HG03095 (cell line): Measurements from ENCODE around the gene ADI1.

Experiments
- ATAC-seq: cut with Tn5 transposase; IDR thresholded peaks from one replicate; pipeline ENCODE4 v1.9.1; 2021; ENCODE audit warnings: moderate library complexity; ENCODE audit not compliant: unreplicated experiment

The ADI1 gene

GRCh38 chr2:3481736-3482362, 37.5 kb downstream of the ADI1 start:
- no peak for ATAC-seq

DNA sequence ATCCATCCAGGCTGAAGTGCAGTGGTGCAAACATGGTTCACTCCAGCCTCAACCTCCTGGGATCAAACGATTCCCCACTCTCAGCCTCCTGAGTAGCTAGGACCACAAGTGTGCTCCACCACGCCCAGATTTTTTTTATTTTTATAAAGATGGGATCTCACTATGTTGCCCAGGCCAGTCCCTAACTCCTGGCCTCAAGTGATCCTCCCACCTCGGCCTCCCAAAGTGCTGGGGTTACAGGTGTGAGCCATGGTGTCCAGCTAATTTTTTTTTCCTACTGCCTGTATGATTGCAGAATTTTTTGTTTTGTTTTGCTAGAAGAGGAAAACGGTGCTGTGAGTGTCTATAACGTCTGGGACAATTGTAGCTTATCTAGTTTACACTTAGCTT, 38.3 kb downstream of the ADI1 start:
- ATAC-seq: no peak

DNA sequence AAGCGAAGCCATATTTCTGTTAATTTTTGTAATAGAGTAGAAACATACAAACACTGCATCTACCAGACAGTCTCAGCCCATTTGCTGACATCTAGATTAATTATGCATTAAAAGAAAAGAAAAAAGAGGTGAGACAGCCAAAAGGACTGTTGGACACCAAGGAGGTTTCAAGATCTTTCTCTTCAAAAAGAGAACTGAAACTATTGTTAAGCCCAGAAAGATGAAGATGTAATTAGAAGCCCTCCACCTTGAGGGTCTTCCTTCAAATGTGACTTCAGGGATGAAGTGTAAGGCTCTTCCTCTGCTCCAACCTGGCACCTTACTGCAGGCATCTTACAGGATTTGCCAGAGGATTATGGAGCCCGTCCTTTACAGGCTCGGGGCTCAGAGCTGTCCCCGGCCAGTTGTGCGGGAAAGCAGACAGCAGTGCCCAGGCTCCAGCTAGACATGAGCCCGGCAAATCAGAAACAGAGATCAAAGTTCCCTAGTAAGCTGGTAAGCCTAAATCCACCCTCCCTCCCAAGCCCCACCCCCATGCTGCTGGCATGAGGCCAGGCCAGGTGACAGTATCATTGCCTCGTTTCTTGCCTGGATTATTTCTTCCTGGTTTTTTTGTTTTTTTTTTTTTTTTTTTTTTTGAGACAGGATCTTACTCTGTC, 38.9 kb downstream of the ADI1 start:
- no peak for ATAC-seq

- no peak for ATAC-seq
Measured at GRCh38 chr2:3479430-3480320, 39.7 kb downstream of the ADI1 start.

DNA sequence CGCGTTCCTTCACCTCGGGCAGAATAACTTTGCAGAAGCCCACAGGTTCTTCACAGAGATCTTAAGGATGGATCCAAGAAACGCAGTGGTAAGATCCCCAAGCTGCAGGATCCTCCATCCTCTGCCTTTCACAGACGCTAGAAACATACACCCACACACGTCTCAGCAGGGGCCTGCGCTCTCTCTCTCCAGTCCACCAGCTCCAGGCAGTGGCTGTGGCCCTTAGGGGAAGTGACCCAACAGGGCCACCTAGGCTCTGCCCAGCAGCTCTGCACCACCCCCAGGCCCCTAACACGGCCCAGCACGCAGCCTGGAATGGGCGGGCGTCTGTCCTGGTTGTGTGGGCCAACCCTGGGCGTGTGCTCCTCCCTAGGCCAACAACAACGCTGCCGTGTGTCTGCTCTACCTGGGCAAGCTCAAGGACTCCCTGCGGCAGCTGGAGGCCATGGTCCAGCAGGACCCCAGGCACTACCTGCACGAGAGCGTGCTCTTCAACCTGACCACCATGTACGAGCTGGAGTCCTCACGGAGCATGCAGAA, 40.4 kb downstream of the ADI1 start:
- no peak for ATAC-seq

DNA sequence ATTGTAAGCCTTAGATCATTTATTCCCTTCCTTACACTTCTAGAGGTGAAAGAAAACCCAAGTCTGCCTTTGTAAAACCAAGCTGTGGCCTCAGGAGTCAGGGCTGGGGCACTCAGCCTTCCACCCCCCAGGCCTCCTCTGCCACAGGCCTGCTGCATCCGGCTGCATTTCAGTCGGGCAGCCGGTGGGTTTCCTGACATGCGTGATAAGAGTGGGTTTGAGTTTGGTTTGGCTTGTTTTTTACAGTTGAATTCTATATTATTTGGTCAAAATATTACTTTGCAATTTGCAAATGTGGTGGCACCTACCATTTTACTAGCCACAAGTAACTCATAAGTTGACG, 42.4 kb downstream of the ADI1 start:
- ATAC-seq: no peak

GRCh38 chr2:3476321-3476984, 42.9 kb downstream of the ADI1 start:
- no peak for ATAC-seq

DNA sequence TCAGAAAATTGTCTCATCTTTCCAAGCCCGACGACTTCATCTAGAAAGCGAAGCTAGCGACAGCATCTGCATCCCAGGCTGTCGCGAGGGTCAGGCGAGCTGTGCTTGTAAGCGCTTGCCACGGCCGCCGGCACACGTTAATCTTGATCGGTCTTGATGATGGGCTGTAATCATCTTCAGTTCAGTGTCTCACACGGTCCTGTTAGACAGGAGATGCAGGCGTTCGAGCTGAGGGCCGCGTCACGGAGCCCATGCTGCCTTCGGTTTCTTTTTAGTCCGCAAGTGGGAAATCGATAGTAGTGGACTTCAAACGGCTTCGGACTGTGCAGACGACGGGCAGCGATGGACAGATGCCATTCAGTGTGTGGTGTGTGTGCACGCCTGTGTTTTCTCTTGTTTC, 43.6 kb downstream of the ADI1 start:
- ATAC-seq: no peak

- no peak for ATAC-seq
Measured at GRCh38 chr2:3472966-3473365, 46.4 kb downstream of the ADI1 start.

- no peak for ATAC-seq
Measured at GRCh38 chr2:3472296-3472695, 47.0 kb downstream of the ADI1 start.

DNA sequence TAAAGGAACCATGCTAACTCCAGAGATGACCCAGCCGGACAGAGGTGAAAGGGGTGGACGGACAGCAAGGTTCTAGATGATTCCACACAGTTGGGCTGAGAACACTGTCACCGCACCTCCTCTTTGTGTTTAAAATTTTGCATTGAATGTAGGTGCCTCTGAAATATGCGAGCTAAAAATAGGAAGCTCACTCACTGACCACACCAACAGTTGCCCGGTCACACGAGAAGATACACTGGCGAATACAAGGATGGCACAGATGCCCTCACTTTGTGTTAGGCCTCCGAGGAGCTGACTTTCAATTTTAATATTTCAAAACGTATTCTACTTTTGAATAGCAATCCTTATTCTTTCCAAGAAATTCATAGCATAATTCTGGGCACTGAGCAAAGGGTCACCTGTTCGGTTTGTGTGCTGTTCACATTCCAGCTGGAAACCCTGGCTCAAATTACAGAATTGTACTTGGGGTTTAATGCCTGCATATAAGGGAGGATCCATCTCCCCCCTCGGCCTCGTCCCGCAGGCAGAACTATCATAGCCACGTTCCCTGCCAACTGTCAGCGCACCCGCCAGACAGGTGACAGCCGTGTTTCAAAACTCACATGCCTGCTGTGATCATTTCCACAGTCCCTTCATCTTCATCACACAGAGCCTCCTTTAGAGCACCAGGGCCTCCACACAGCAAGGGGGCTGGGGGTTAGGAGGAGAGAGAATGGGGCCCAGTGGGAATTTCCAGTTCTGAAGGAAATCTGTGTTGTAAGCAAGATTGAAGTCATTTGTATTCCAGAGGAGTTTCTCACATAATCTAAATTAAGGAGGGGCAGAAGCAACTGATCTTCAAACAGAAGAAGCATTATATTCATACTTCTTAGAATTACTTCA, 48.2 kb downstream of the ADI1 start:
- ATAC-seq: no peak

GRCh38 chr2:3470166-3470651, 49.1 kb downstream of the ADI1 start:
- no peak for ATAC-seq

DNA sequence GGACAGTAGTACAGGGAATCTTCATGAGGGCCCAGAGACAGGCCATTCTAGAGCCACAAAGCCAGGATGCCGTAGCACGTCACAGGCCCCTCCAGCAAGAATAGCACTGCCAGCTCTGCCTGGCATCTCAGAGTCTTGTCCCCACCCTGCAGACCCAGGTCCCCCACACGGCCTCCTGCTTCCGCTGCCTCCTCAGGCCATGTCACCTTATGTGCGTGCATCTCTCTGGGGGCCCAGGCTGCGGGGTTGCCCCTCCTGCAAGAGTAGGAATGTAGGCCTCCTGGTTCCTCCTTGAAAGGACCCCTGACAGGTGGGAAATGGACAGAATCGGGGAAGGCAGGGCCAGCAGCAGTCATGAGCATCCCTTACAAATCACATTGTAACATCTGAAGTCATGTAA, 49.8 kb downstream of the ADI1 start:
- no peak for ATAC-seq

- ATAC-seq: no peak
Measured at GRCh38 chr2:3468296-3468988, 50.9 kb downstream of the ADI1 start.

DNA sequence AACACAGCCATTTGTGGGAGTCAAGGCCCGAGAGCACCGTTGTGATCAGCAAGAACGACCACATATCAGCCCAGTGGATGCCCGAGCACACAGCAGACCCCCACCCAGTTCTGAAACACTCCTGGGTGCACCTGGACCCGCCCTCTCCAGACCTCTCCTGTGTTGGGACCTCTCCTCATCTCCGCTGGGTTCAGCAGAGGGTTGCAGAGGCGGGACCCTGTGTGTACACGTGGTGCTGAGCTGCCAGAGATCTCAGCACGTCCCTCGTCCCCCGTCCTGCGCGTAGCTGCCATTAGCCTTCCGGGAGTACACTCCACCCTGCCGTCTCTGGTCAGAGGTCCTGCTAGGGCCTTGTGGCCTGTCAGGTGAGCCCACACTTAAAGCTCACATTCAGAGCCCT, 51.7 kb downstream of the ADI1 start:
- no peak for ATAC-seq

DNA sequence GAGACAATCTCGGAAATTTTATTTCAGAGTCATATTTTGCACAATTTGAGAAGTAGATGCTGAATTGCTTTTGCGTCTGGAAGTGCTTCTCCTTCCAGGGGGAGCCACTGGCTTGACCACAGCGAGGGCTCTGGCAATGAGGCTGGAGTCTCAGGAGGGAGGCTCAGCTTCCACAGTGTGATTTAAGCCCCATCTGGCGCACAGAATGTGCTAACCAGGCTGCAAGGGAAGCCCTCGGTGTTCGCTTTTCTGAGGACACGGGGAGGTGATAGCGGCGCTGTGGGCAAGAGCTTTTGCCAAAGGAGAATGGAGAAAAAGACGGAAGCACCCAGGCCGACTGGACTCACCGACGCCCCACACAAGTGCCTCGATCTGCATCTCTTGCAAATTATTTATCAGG, 52.4 kb downstream of the ADI1 start:
- ATAC-seq: no peak

DNA sequence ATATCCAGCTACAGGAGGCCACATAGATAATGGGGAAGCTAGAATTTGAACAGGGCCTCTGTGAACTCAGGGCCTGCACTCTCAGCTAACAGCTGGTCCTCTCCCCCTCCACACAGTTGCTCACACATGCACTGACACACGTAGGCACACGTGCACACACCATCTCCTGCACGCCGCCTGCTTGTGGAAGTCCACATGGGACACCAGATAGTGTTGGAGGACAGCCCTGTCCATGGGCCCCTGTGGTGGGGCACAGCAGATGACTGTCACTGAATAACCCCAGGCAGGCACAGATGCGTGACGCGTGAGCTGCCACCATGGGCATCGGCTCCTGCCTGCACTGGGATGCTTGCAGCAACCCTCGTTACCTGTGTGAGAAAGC, 52.9 kb downstream of the ADI1 start:
- no peak for ATAC-seq

GRCh38 chr2:3465844-3466481, 53.4 kb downstream of the ADI1 start:
- no peak for ATAC-seq

DNA sequence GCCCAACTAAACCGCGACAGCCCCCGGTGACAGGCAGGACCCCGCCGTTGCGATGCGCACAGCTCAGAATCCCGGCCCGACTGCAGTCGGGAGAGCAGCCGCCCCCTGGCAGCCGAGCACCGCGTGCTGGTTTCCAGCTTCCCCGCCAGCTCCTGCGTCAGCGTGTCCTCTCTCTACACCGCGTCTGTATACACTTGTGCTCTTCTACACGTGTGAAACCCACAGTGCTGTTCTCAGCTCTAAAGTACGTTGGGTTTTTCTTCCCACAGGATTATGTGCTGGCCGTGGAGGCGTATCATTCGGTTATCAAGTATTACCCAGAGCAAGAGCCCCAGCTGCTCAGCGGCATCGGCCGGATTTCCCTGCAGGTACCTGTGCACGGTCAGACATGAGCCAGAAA, 54.0 kb downstream of the ADI1 start:
- ATAC-seq: no peak
